Inflammatory macrophage treated with lipopolysaccharide for 1 hour (primary cell): ENCODE results near the gene TMEM190.

Source experiments
- DNase-seq, 2 donors: peaks; one replicate each; pipeline ENCODE4 v3.0.0-alpha.2; 2020 to 2022

Gene TMEM190

GRCh38 chr19:55424518-55424917, 47.9 kb downstream of the TMEM190 start:
- DNase-seq: no peak

GRCh38 chr19:55426042-55426441, 49.4 kb downstream of the TMEM190 start:
- no peak for DNase-seq
